Prostate gland (tissue), 2 donors: ENCODE results near the gene FOXP1. TPM values are rescaled to one million over a fixed set of nuclear protein-coding genes. Genes with fewer than 3 reads are reported as not detected.
A peak's percentile ranks its signal among the peaks of the same experiment; 100 is the strongest.

Experiments
- DNase-seq: peaks from one replicate; pipeline ENCODE4 v3.0.0-alpha.2; 2019; ENCODE audit warnings: low spot score
- H3K27ac ChIP-seq, 2 donors: fragments of 200-600 bp; sonication (generic); 2 replicates each; pipeline ENCODE4 v1.5.1; 2017 to 2019
- H3K27me3 ChIP-seq: fragments of 200-600 bp; sonication (generic); replicated peaks from 2 replicates; pipeline ENCODE4 v1.5.1; 2019; ENCODE audit not compliant: insufficient read depth
- H3K36me3 ChIP-seq, 2 donors: fragments of 200-600 bp; sonication (generic); 1 replicate in 1 of 2; 2 replicates in 1 of 2; pipeline versions ENCODE4 v1.5.1 to v1.8.1; 2017 to 2019
- H3K4me1 ChIP-seq: fragments of 200-600 bp; sonication (generic); replicated peaks from 2 replicates; pipeline ENCODE4 v1.5.1; 2019
- H3K4me3 ChIP-seq, 2 donors: fragments of 200-600 bp; sonication (generic); 2 replicates each; pipeline ENCODE4 v1.5.1; 2017 to 2019
- H3K9me3 ChIP-seq: fragments of 200-600 bp; sonication (generic); 2 replicates; pipeline ENCODE4 v1.5.1; 2017
- CTCF ChIP-seq, 4 experiments: fragments of 200-600 bp in 2 of 4; fragments of 450-650 bp in 2 of 4; sonication (generic) in 2 of 4; IDR thresholded peaks; 1 replicate in 3 of 4; 2 replicates in 1 of 4; pipeline ENCODE4 v1.5.1; 2016 to 2019; ENCODE audit warnings: antibody characterized with exemption in 4 of 4, mild to moderate bottlenecking in 2 of 4, moderate library complexity in 2 of 4
- POLR2A ChIP-seq: fragments of 450-650 bp; IDR thresholded peaks from one replicate; pipeline ENCODE4 v1.6.1; 2016; ENCODE audit warnings: antibody characterized with exemption, mild to moderate bottlenecking
- POLR2AphosphoS5 ChIP-seq: sonication (generic); formaldehyde crosslinking; IDR thresholded peaks from one replicate; pipeline ENCODE4 v1.6.1; 2017; ENCODE audit warnings: antibody characterized with exemption
- WGBS: methylation state at CpG from one replicate; pipeline ENCODE4 v1.1.5; 2018; 5-methylcytosine and 5-hydroxymethylcytosine counted together
- intact Hi-C: fragments of 100-400 bp; cut with DNase I; formaldehyde crosslinking; loops from one replicate; pipeline ENCODE4 v1.14.2; 2022
- total RNA-seq, 2 donors: library from RNA; depleted of rRNA; stranded (reverse); fragments of >200 nt; gene quantifications; one replicate each; pipeline ENCODE4 v1.1.0, GENCODE V29; 2016

FOXP1 gene
- total RNA-seq, 2 donors from 2014 or later, result 133 to 156 TPM

DNA sequence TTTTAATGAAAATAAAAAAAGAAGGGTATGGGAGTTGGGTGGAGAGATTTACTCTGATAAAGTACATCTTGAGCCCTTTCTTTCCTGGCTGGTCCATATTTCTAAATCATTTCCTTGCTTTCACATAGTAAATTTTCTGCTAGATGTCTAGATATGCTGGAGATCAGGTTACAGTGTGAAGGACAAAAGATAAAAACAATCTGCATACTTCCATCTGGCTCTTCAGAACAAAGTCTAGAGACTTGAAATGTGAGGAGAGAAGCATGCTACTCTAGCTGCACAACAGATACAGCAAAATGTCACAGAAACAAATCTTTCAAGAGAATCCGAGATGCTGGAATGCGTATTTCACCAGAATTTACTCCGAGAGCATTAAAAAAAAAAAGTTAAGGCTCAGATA is 42.2 kb downstream of the FOXP1 start:
- H3K4me3 ChIP-seq, result no peak overlapping the region
- H3K27ac ChIP-seq, result no peak overlapping the region
- intact Hi-C loops, result no loop called here
- no peaks in the 10 kb centered on the region for H3K36me3 ChIP-seq
- no peaks in the 10 kb centered on the region for H3K9me3 ChIP-seq
- DNase-seq, result no peak
- peaks cover 5% of the 10 kb centered on the region for H3K4me1 ChIP-seq
- 31% methylated on average over 3 of the region's 3 CpGs for WGBS
- H3K27me3 ChIP-seq, result no peaks in the 10 kb centered on the region
- TF ChIP-seq POLR2AphosphoS5, result no peak
- no peak for TF ChIP-seq CTCF (IDR thresholded peaks at IDR 0.05)
- TF ChIP-seq POLR2A, result no peak

DNA sequence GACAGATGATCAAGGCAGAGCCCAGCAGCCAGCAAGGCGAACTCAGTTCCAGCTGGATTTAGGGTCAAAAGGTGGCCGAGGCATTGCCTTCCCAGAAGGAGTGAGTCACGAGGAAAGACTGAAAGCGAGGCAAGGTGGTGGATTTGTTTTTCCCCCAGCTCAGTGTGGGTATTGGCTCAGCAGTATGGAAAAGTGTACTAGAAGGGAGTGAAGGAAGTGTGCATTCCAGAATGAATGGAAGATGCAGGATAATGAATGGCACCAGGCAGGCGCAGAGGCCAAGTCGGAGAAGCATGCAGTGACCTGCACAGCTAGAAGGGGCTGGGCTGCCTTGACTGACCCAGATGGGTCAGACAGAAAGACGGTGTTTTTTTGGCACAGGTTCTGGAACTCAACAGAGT is 46.3 kb downstream of the FOXP1 start:
- peaks cover 5% of the 10 kb centered on the region for H3K4me1 ChIP-seq
- H3K4me3 ChIP-seq, result no peak overlapping the region
- intact Hi-C loops, result no loop called here

GRCh38 chr3:71536376-71536965 is 47.1 kb downstream of the FOXP1 start:
- intact Hi-C loops, result no loop called here
- no peaks in the 10 kb centered on the region for H3K36me3 ChIP-seq
- H3K4me3 ChIP-seq, result no peak overlapping the region
- no peak overlapping the region for H3K27ac ChIP-seq
- TF ChIP-seq CTCF (IDR thresholded peaks at IDR 0.05) (no peak), POLR2A (no peak), POLR2AphosphoS5 (no peak)
- WGBS, result 87% methylated on average over 7 of the region's 7 CpGs
- peaks cover 5% of the 10 kb centered on the region for H3K4me1 ChIP-seq
- no peaks in the 10 kb centered on the region for H3K9me3 ChIP-seq
- no peaks in the 10 kb centered on the region for H3K27me3 ChIP-seq
- DNase-seq, result no peak

More for the DNA sequence above, 46.3 kb downstream of the FOXP1 start:
- peak overlapping the region in 1 of 2 donors; percentile 9 for H3K27ac ChIP-seq
- no peaks in the 10 kb centered on the region for H3K27me3 ChIP-seq
- no peaks in the 10 kb centered on the region for H3K36me3 ChIP-seq
- WGBS, result 59% methylated on average over 7 of the region's 7 CpGs
- no peaks in the 10 kb centered on the region for H3K9me3 ChIP-seq
- TF ChIP-seq POLR2A (no peak), CTCF (IDR thresholded peaks at IDR 0.05) (no peak), POLR2AphosphoS5 (no peak)
- DNase-seq, result no peak

DNA sequence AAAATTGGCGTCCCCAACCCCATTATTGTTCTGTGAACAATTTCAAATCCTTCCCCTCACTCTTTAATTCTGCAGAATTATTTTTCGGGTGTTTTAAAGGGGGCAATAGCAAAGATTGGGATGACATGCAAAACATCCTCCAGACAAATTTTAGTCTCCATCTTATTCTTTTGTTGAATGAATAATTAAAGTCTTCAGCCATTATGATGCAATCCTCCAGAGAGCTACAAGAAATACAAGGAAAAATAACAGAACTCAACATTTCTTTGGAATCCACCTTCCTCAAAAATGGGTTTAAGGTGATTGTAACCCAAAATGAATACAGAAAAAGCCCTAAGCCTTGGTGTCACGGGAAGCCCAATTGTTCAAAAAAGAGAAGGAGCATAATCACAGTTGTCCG is 49.9 kb downstream of the FOXP1 start:
- DNase-seq, result no peak
- H3K27ac ChIP-seq, result peak overlapping the region; percentile 39 to 56
- H3K27me3 ChIP-seq, result no peaks in the 10 kb centered on the region
- 91% methylated on average over 4 of the region's 4 CpGs for WGBS
- no peaks in the 10 kb centered on the region for H3K4me1 ChIP-seq
- no peak for TF ChIP-seq POLR2A
- no peak for TF ChIP-seq CTCF (IDR thresholded peaks at IDR 0.05)
- no peak for TF ChIP-seq POLR2AphosphoS5
- H3K9me3 ChIP-seq, result no peaks in the 10 kb centered on the region
- H3K4me3 ChIP-seq, result no peak overlapping the region
- intact Hi-C loops, result no loop called here
- no peaks in the 10 kb centered on the region for H3K36me3 ChIP-seq

- Histone ChIP-seq H3K27me3 (no peaks in the 10 kb centered on the region), H3K4me1 (no peaks in the 10 kb centered on the region), H3K9me3 (no peaks in the 10 kb centered on the region), H3K4me3 (no peak overlapping the region), H3K27ac (peak overlapping the region; percentile 39 to 56), H3K36me3 (no peaks in the 10 kb centered on the region)
- TF ChIP-seq POLR2A, result no peak
- no peak for TF ChIP-seq CTCF (IDR thresholded peaks at IDR 0.05)
- TF ChIP-seq POLR2AphosphoS5, result peak; percentile 57
- WGBS, result 50% methylated on average over 6 of the region's 6 CpGs
- DNase-seq, result peak; percentile 59
- intact Hi-C loops, result no loop called here
Observed at GRCh38 chr3:71532639-71533395, 50.7 kb downstream of the FOXP1 start.
